HG03064 (cell line): ENCODE data around the gene GFRA4.

Experiments
- ATAC-seq: cut with Tn5 transposase; IDR thresholded peaks from one replicate; pipeline ENCODE4 v1.9.1; 2021; ENCODE audit warnings: low read depth; ENCODE audit not compliant: unreplicated experiment

Gene GFRA4

DNA sequence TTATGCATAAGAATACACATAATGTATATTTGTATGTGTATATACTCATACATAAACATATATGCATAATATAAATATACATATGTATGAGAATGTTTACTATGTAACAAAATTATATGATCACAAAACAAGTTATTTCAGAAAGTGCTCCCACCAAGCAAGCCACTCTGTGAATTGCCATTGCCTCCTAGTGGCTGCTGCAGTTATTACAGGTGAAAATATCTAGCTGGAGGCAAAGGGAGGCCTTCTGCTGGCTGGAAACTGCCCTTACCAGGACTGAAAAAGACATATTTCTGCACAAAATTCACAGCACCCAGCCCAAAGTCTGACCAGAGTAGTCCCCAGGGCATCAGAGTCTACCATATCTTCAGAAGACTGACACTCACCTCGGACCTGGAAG, 33.0 kb upstream of the GFRA4 start:
- no peak for ATAC-seq

DNA sequence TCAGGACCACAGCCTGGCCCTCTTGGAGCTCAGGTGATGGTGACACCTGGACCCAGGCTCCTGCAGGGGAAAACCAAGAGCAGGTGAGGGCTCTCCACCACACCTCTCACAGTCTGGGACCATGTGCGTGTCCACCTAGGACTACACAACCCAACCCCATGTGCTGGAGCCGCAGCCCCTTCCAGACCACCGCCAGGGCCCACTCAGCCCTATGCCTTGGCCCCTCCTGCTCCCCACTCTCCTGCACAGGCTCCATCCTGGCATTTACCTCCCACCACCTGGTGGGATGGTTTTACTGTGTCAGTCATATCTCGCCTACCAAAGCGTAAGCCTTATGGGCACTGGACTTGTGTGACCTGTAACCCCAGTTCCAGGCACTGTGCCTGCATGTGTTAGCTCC, 31.7 kb upstream of the GFRA4 start:
- ATAC-seq: no peak

- ATAC-seq: no peak
These were observed 30.2 kb upstream of the GFRA4 start for GRCh38 chr20:3693376-3693775.

DNA sequence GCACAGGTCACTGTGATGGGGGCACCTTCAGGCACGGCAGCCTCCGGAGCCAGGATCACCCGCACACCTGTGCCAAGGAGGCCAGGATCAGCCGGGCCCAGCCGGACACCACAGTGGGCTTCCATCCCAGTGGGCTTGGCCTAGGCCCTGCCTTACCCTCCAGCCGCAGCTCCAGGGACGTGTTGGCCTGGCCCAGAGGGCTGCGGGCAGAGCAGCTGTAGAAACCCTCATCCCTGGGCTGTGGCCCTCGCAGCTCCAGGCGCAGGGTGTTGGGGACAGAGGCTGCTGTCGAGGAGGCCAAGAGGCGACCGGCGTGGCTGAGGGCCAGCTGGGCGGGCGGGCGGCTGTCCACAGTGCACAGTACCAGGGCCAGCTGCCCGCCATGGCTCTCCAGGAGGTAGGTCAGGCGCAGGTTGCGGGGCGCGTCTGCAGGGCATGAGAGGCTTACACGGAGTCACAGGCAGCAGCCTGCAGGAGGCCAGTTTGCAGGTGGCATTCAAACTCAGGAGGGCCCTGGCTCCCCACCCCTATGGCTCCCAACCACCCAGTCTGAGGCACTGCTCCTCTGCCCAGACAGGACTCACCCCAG, 29.6 kb upstream of the GFRA4 start:
- no peak for ATAC-seq

GRCh38 chr20:3691897-3692296, 28.7 kb upstream of the GFRA4 start:
- no peak for ATAC-seq

- no peak for ATAC-seq
These were observed 28.1 kb upstream of the GFRA4 start for GRCh38 chr20:3691306-3691705.

DNA sequence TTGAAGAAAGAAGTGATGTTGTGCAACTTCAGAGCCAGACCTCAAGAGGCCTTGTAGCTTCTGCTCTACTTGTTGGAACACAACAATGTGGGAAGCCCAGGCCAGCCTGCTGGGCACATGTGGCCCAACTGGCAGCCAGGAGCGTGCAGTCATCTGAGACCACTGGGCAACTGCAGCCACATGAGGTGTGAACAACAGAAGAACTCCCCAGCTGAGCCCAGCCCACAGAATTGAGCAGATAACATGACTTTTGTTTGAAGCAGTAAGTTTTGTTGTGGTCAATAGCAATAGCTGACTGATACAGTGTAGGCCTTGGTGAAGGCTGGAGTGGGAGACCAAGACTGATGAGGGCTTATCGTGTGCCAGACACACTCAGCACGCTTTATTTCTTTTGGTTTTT, 27.2 kb upstream of the GFRA4 start:
- ATAC-seq: no peak

DNA sequence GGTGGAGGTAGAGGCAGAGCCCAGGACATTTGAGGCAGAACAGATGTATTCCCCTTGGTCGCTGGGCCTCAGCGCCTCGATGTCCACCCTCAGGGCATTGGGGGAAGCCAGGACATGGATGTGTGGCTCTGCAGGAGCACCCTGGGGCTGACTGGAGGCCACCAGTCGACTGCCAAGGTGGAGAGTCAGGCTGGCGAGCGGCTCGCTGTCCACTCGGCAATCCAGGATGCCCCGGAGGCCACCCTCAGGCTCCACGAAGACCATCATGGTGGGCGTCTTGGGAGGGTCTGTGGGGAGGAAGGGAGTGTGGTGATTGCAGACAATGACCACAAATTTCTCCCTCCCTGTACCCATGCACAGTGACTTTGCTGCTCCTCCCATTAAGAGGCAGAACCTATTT, 26.8 kb upstream of the GFRA4 start:
- ATAC-seq: no peak

DNA sequence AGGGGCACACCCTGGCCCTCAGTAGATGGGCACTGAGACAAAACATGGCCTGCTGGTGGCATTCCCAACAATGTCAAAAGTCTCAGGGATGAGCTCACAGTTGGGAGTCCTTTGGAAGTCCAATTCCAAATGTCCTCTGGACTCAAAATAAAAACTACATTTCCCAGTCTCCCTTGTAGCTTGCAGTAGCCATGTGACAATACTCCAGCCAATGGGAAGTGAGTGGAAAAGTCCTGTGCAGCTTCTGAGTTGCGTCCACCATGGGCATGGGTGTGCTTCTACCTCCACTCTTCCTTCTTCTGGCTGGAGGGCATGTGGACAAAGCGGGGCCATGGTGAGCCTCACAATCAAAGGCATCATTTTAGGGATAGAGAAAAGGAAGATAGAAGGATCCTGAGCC, 24.5 kb upstream of the GFRA4 start:
- no peak for ATAC-seq

GRCh38 chr20:3686867-3687321, 23.7 kb upstream of the GFRA4 start:
- no peak for ATAC-seq

- no peak for ATAC-seq
These were observed 23.2 kb upstream of the GFRA4 start for GRCh38 chr20:3686421-3686820.

DNA sequence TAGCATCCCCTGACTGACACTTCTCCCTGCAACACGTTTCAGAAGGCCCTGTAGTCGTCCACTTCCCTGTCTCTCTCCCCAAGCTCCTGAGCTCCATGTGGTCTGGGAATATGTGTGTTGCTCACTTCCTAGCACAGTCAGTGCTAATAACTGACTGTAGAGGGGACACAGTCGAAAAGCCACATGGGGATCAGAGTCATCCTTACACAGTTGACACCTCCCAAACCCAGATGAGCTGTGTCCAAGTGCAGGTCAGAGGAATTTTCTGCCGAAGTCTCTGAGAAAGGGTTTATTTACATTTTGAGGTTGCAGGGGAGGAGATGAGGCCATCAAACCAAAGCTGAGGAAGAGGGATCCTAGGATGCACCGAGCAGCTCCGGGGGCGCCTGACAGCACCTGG, 22.1 kb upstream of the GFRA4 start:
- no peak for ATAC-seq

DNA sequence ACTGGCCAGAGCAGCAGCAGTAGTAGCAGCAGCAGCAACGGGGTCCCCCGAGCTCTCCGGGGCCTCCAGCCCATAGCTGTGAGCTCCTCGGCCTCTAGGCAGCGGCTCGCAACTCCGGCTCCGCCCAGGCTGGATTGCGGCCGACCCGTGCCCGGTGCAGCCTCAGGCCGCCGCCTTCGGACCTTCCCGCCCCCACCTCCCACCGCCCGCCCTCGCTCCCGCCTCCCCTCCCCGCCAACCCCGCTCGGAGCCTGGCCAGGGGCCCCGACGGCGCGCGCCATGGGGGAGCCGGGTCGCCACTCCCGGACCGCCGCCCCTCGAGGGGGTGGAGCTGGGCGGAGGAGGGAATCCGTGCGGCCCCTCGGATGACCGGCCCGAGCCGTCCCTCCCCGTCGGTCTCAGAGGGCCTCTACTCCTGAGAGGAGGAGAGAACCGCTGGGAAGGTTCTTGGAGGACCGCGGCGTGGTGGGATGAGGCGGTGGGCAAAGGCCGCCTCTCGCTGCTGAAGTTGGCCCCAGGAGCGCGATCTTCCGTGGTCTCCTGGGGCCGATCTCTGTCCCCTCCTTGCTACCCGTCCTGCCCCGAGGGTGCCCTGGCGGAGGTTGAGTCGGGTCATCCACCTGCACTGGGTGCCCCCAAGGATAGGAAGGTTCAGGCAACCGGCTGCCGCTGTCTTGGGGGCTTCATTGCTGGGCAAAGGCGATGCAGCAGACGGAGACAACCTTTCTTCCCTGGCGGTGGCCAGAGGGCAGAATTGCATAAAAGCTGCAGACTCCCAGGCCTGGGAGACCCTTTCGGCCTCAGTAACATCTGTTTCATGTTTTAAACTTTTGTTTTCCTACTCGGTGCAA, 19.0 kb upstream of the GFRA4 start, which contains the start of gene ADAM33:
ADAM33 (minus strand) TSS at position 80 of the 851 bp plus-strand sequence; CDS start at position 74, 6 bp downstream.
- no peak for ATAC-seq

- no peak for ATAC-seq
These were observed 18.2 kb upstream of the GFRA4 start for GRCh38 chr20:3681352-3681930.

DNA sequence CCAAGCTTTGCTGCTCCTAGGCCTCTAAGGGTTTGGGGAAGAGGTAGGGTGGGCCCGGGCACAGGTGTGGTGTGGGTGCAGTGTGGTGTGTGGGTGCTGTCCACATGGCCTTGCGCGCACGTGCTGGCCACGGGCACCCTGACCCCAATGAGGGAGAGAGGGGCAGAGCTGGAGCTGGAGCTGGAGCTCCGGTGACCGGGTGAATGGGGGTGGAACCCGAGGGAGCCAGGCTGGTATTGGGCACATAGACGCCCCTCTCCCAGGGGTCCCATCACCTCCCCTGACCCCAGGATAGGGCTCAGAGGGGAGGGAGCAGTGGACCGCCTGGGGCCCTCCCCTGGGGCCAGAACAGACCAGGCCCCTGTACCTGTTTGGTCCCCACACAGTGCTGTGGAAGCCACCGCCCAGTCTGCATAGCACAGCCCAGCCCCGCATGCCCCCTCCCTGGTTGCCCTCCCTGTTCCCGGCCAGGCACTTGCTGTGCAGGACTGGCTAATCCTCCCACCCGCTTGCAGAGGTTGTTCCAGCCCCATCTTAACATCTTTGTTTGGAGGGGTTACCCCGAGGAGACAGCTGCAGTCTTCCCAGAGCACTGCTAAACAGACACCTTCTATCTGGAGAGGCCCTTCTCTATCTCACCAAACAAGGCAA, 17.6 kb upstream of the GFRA4 start:
- ATAC-seq: no peak

- no peak for ATAC-seq
These were observed 16.8 kb upstream of the GFRA4 start for GRCh38 chr20:3679749-3680700.

DNA sequence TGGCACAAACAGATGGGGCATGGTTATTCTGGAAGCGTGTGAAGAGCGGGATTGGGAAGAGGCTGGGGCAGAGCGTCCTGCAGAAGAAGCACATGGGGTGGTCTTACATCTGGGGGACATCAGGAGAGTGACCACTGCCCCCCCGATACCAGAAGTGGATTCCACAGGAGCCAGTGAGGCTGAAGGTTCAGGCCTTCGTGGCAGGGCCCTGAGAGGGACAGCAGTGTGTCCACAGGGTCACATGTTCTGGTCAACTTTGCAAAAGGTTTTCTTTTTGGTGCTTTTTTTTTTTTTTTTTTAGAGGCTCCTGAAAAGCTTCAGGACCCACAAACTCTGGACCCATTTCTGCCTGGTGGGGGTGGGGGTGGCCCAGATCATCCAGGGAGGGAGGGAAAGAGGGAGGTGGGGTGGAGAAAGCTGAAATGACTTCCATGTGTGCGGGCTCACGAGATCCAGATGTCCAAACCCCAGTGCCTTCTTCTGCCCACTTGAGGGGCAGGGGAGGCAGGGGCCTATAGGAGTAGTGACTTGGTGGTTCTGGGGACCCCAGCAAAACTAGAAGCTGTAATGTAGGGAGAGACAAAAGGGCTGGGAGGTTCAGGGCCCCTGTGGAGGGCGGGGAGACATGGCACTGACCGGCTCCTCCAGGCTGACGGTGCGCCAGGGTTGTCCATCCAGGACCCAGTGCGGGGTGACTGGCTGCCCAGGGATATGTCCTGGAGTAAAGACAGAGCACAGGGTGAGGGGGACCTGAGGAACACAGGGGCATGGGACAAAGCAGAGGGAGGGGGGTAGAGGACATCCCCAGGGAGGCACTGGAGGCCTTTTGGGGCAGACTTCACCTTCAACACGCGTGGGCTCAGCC, 15.9 kb upstream of the GFRA4 start:
- no peak for ATAC-seq

- ATAC-seq: no peak
These were observed 15.0 kb upstream of the GFRA4 start for GRCh38 chr20:3678198-3678597.

DNA sequence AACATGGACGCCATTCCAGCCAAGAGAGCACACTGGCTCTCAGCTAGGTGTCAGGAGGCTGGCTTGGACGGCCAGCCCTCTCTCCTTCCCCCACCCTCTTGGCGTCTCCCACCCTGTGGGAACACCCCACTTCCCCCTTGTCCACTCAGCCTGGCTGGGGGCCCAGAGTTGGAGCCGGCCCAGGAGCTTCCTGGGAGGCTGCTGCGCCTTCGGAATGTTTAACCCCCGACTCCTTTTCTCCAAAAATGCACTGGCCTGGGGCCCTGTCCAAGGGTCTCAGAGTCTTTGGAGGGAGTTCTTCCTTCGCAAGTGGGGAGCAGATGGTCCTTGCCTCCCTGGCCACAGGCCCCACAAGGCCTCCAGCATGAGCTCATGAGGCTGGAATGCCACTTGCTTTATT, 14.5 kb upstream of the GFRA4 start:
- ATAC-seq: no peak
